Fibroblast of upper back skin (primary cell): ENCODE data around the gene TXNDC9.
"Not testable (repeated sequence)": the region's sequence is repeated elsewhere in the genome, so short reads cannot be mapped to it uniquely, and the experiment has no call there.

Source experiments
- DNase-seq: peaks from one replicate; pipeline ENCODE4 v3.0.0-alpha.2; 2013

Gene TXNDC9

GRCh38 chr2:99317873-99318200, 18.3 kb downstream of the TXNDC9 start:
- DNase-seq: not testable (repeated sequence)

- DNase-seq: no peak
Measured at GRCh38 chr2:99317161-99317872, 18.8 kb downstream of the TXNDC9 start.

- DNase-seq: not testable (repeated sequence)
Measured at GRCh38 chr2:99301097-99301496, 35.0 kb downstream of the TXNDC9 start, which contains the start of gene LYG1. TSS of gene LYG1 (minus strand) at chr2:99301197. CDS start at chr2:99295670, 5,527 bp downstream.

- DNase-seq: no peak
Measured at GRCh38 chr2:99299580-99299979, 36.6 kb downstream of the TXNDC9 start.

GRCh38 chr2:99297994-99298393, 38.1 kb downstream of the TXNDC9 start:
- peak; percentile 27 for DNase-seq

GRCh38 chr2:99285526-99285925, 50.6 kb downstream of the TXNDC9 start:
- no peak for DNase-seq

GRCh38 chr2:99279969-99280695, 56.0 kb downstream of the TXNDC9 start:
- DNase-seq: no peak

- peak; percentile 98 for DNase-seq
Measured at GRCh38 chr2:99278793-99279291, 57.3 kb downstream of the TXNDC9 start.

- not testable (repeated sequence) for DNase-seq
Measured at GRCh38 chr2:99278195-99278765, 57.9 kb downstream of the TXNDC9 start.

- no peak for DNase-seq
Measured at GRCh38 chr2:99275882-99276281, 60.3 kb downstream of the TXNDC9 start.
